Effector CD4-positive, alpha-beta T cell (primary cell): ENCODE data around the gene ACSL3.

Source experiments
- DNase-seq: peaks from one replicate; pipeline ENCODE4 v3.0.0-alpha.2; 2020

ACSL3 gene

GRCh38 chr2:222883420-222883819 is 22.6 kb downstream of the ACSL3 start:
- DNase-seq: no peak

GRCh38 chr2:222884114-222884771 is 23.4 kb downstream of the ACSL3 start:
- no peak for DNase-seq

GRCh38 chr2:222884805-222885424 is 24.1 kb downstream of the ACSL3 start:
- DNase-seq: no peak

- DNase-seq: no peak
Measured at GRCh38 chr2:222887124-222887523, 26.3 kb downstream of the ACSL3 start.

GRCh38 chr2:222888716-222889115 is 27.9 kb downstream of the ACSL3 start:
- no peak for DNase-seq

GRCh38 chr2:222891890-222892289 is 31.1 kb downstream of the ACSL3 start:
- no peak for DNase-seq

GRCh38 chr2:222892321-222892720 is 31.5 kb downstream of the ACSL3 start:
- DNase-seq: no peak

- DNase-seq: no peak
Measured at GRCh38 chr2:222892761-222893160, 31.9 kb downstream of the ACSL3 start.

GRCh38 chr2:222893716-222894115 is 32.9 kb downstream of the ACSL3 start:
- no peak for DNase-seq

- no peak for DNase-seq
Measured at GRCh38 chr2:222895144-222895543, 34.3 kb downstream of the ACSL3 start.

GRCh38 chr2:222897898-222898297 is 37.1 kb downstream of the ACSL3 start:
- no peak for DNase-seq

- DNase-seq: no peak
Measured at GRCh38 chr2:222899413-222900181, 38.8 kb downstream of the ACSL3 start.

GRCh38 chr2:222900354-222900753 is 39.5 kb downstream of the ACSL3 start:
- no peak for DNase-seq

GRCh38 chr2:222902660-222903059 is 41.8 kb downstream of the ACSL3 start:
- no peak for DNase-seq

- peak; percentile 11 for DNase-seq
Measured at GRCh38 chr2:222903234-222904220, 42.7 kb downstream of the ACSL3 start.

- DNase-seq: no peak
Measured at GRCh38 chr2:222904557-222905258, 43.9 kb downstream of the ACSL3 start.

GRCh38 chr2:222907048-222907447 is 46.2 kb downstream of the ACSL3 start:
- DNase-seq: no peak

- no peak for DNase-seq
Measured at GRCh38 chr2:222907790-222908441, 47.1 kb downstream of the ACSL3 start.

GRCh38 chr2:222909286-222909685 is 48.5 kb downstream of the ACSL3 start:
- no peak for DNase-seq

- DNase-seq: no peak
Measured at GRCh38 chr2:222912117-222912516, 51.3 kb downstream of the ACSL3 start.

GRCh38 chr2:222912776-222913175 is 51.9 kb downstream of the ACSL3 start:
- DNase-seq: no peak
